Esophagus muscularis mucosa (tissue), 4 donors: ENCODE results near the gene RAD51B. TPM values are rescaled to one million over a fixed set of nuclear protein-coding genes. Genes with fewer than 3 reads are reported as not detected.

Source experiments
- DNase-seq: peaks from one replicate; pipeline ENCODE4 v3.0.0-alpha.2; 2017; ENCODE audit errors: extremely low spot score
- H3K27ac ChIP-seq, 4 donors: fragments of 200-600 bp; sonication (generic); replicated peaks in 1 of 4; 1 replicate in 3 of 4; 2 replicates in 1 of 4; pipeline ENCODE4 v1.5.1; 2016 to 2019; ENCODE audit warnings: mild to moderate bottlenecking in 1 of 4
- H3K27me3 ChIP-seq, 4 donors: fragments of 200-600 bp; sonication (generic); one replicate each; pipeline versions ENCODE4 v1.5.1 to v1.6.0; 2016 to 2019
- H3K36me3 ChIP-seq, 4 donors: fragments of 200-600 bp; sonication (generic); one replicate each; pipeline ENCODE4 v1.5.1; 2016 to 2019
- H3K4me1 ChIP-seq, 4 donors: fragments of 200-600 bp; sonication (generic); one replicate each; pipeline ENCODE4 v1.5.1; 2016 to 2019
- H3K4me3 ChIP-seq, 4 donors: fragments of 200-600 bp; sonication (generic); 1 replicate in 2 of 4; 2 replicates in 2 of 4; pipeline ENCODE4 v1.5.1; 2016 to 2019; ENCODE audit warnings: mild to moderate bottlenecking in 4 of 4, moderate library complexity in 1 of 4
- H3K9me3 ChIP-seq, 4 donors: fragments of 200-600 bp; sonication (generic); 1 replicate in 3 of 4; 2 replicates in 1 of 4; pipeline ENCODE4 v1.5.1; 2016 to 2019
- CTCF ChIP-seq, 3 experiments: fragments of 200-600 bp in 2 of 3; fragments of 450-650 bp in 1 of 3; sonication (generic) in 2 of 3; IDR thresholded peaks; one replicate each; pipeline ENCODE4 v1.5.1; 2017 to 2019; ENCODE audit warnings: antibody characterized with exemption in 3 of 3, mild to moderate bottlenecking in 2 of 3, moderate library complexity in 1 of 3
- EP300 ChIP-seq: sonication (generic); formaldehyde crosslinking; IDR thresholded peaks from one replicate; pipeline ENCODE4 v1.6.1; 2017; ENCODE audit warnings: antibody characterized with exemption
- POLR2A ChIP-seq: fragments of 450-650 bp; IDR thresholded peaks from one replicate; pipeline ENCODE4 v1.6.1; 2017; ENCODE audit warnings: antibody characterized with exemption, moderate library complexity, mild to moderate bottlenecking, low read depth
- POLR2AphosphoS5 ChIP-seq, 2 donors: sonication (generic); formaldehyde crosslinking; IDR thresholded peaks; one replicate each; pipeline ENCODE4 v1.6.1; 2017; ENCODE audit warnings: antibody characterized with exemption in 2 of 2
- WGBS: methylation state at CpG from one replicate; pipeline ENCODE4 v1.1.5; 2018; 5-methylcytosine and 5-hydroxymethylcytosine counted together
- intact Hi-C: fragments of 100-400 bp; cut with DNase I; formaldehyde crosslinking; loops from one replicate; pipeline ENCODE4 v1.15.1; 2023
- total RNA-seq, 4 donors: library from RNA; depleted of rRNA; stranded (reverse); fragments of >200 nt; gene quantifications; one replicate each; pipeline versions ENCODE4 v1.1.0 to v1.2.1, GENCODE V29; 2016

Gene RAD51B
- total RNA-seq, 4 donors from 2014 or later: 2.8 to 11.1 (median 5.1) TPM

DNA sequence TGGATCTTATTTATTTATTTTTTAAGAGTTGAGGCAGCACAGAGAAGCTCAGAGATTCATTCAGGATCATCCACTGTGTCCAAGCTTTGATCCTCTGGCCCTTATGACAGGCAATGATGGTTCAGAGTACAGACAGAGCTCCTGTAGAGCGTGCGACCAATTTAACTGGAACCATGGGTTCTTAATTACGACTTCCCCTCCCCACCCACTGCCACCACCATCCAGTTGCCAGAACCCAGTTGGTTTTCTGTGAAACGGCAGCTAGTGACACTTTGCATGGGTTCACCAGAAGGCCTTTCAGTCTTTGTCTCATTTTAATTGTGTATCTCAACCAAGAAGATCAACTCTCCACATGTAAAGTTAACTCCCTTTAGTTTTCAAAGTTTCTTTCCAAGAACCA lies 495.1 kb downstream of the RAD51B start:
- no peak for DNase-seq
- peaks cover 0 to 57% (median 44%) of the 10 kb centered on the region in 4 donors for H3K4me1 ChIP-seq
- no peaks in the 10 kb centered on the region for H3K27me3 ChIP-seq
- no peaks in the 10 kb centered on the region for H3K36me3 ChIP-seq
- no peak for TF ChIP-seq EP300
- TF ChIP-seq POLR2AphosphoS5 (IDR thresholded peaks at IDR 0.05): no peak
- TF ChIP-seq POLR2A: no peak
- TF ChIP-seq CTCF (IDR thresholded peaks at IDR 0.05): no peak
- H3K9me3 ChIP-seq: no peaks in the 10 kb centered on the region
- H3K4me3 ChIP-seq: no peak overlapping the region
- 83% methylated on average over 4 of the region's 4 CpGs for WGBS
- intact Hi-C loops: no loop called here
- H3K27ac ChIP-seq: peak overlapping the region in 3 of 4 donors; percentile 25 to 54 (median 52)

DNA sequence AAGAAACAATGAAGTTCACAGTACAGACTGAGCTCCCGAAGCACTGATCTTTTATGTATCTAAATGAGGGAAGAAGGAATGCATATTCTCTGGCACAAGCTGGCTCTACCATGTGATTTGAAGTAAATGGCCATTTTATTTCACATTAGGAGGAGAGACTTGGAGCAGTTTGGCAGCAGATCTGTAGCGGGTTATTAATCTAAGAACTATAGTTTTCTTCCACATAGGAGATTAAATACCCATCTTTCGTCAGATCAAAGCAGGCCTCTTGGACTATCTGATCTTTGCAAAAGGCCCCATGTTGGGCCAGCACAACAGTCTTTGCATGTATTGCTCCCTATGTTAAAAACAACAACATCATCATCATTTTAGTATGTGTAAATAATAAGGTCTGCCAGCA lies 495.5 kb downstream of the RAD51B start:
- DNase-seq: no peak
- 71% methylated on average over 3 of the region's 3 CpGs for WGBS
- no peaks in the 10 kb centered on the region for H3K27me3 ChIP-seq
- no peaks in the 10 kb centered on the region for H3K9me3 ChIP-seq
- peak overlapping the region; percentile 15 to 54 (median 38) for H3K27ac ChIP-seq
- intact Hi-C loops: no loop called here
- peaks cover 0 to 58% (median 44%) of the 10 kb centered on the region in 4 donors for H3K4me1 ChIP-seq
- no peaks in the 10 kb centered on the region for H3K36me3 ChIP-seq
- TF ChIP-seq EP300 (no peak), POLR2A (no peak), POLR2AphosphoS5 (IDR thresholded peaks at IDR 0.05) (no peak), CTCF (IDR thresholded peaks at IDR 0.05) (no peak)
- no peak overlapping the region for H3K4me3 ChIP-seq

DNA sequence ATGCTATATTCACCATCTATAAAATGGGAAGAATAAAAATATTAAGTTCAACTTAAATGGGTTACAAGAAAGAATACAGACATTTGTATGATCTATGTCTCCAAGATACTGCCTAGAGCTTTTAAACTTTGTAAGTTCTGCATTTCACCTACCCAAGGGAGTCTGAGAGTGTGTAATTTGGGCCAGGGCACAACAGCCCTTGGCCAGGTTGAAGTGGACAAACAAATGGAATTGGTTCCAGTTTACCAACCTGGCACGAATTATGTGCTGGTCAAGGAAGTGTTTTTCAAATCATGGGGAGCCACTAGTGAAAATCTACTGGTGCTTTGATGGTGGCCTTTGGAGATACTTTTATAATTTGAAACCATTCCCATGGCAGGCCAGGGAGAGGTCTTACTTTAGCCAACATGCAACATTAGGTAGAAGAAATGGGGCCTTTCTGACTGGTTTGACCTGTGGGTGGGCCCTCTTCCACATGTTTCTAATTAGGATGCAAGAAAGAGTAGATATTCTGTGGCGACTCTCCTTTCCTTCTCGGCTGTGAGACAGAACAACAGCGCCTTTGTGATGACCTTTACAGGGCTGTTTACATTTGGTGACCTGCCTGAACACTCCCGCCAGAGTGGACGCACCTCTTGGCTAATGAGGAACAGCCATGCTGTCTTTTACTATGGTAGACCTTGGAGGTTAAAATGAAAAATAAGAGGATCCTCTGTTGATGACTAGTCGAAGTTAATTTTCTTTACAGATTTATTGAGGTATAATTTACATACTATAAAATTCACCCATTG lies 496.7 kb downstream of the RAD51B start:
- Histone ChIP-seq H3K36me3 (no peaks in the 10 kb centered on the region), H3K9me3 (no peaks in the 10 kb centered on the region), H3K4me3 (no peak overlapping the region), H3K27ac (peak overlapping the region; percentile 22 to 54 (median 26)), H3K27me3 (no peaks in the 10 kb centered on the region), H3K4me1 (peaks cover 0 to 62% (median 43%) of the 10 kb centered on the region in 4 donors)
- TF ChIP-seq POLR2A (no peak), CTCF (IDR thresholded peaks at IDR 0.05) (no peak), EP300 (no peak), POLR2AphosphoS5 (IDR thresholded peaks at IDR 0.05) (no peak)
- WGBS: 94% methylated on average over 7 of the region's 7 CpGs
- DNase-seq: no peak
- intact Hi-C loops: no loop called here

DNA sequence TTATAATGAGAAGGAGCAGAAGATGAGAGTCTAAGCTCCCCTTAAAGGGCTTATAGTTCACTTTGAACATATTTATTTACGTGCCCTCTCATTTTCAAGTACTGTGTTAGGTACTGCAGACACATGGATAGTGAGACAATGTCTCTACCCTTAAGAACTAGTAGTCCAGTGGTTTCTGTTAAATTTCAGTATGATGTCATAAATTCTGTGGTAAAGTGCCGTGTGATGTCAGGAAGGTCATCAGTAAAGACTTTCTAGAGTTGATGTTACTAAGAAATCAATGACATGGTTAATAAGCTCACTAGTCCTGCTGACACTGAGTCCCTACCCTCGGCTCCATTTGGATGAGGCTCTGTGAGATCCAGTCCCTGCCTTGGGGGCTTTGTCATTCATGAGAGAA lies 497.7 kb downstream of the RAD51B start:
- no peak for DNase-seq
- intact Hi-C loops: no loop called here
- H3K27me3 ChIP-seq: no peaks in the 10 kb centered on the region
- TF ChIP-seq POLR2AphosphoS5 (IDR thresholded peaks at IDR 0.05): no peak
- no peak for TF ChIP-seq EP300
- no peak for TF ChIP-seq POLR2A
- no peak for TF ChIP-seq CTCF (IDR thresholded peaks at IDR 0.05)
- no peaks in the 10 kb centered on the region for H3K9me3 ChIP-seq
- H3K27ac ChIP-seq: no peak overlapping the region
- 95% methylated on average over 3 of the region's 3 CpGs for WGBS
- no peaks in the 10 kb centered on the region for H3K36me3 ChIP-seq
- peaks cover 0 to 62% (median 43%) of the 10 kb centered on the region in 4 donors for H3K4me1 ChIP-seq
- H3K4me3 ChIP-seq: no peak overlapping the region
